IMR-90 (cell line): ENCODE measurements around the gene TBCD. TPM values are rescaled to one million over a fixed set of nuclear protein-coding genes. Genes with fewer than 3 reads are reported as not detected.

Experiments used
- ATAC-seq: fragments of 200-7000 bp; cut with Tn5 transposase; 2 replicates; pipeline ENCODE4 v1.9.1; 2020; ENCODE audit warnings: low read depth, mild to moderate bottlenecking, moderate library complexity
- BruUV-seq: library from RNA; stranded (reverse); fragments of 400-500 nt; replicated peaks from 2 replicates; lab custom pipeline; 2021; lab: Mats Ljungman, UMichigan
- CTCF ChIA-PET: fragments of 300-600 bp; formaldehyde crosslinking; extraction: SDS; loops from one replicate; lab custom pipeline; 2021; ENCODE audit warnings: antibody characterized with exemption; lab: Yijun Ruan, JAX
- POLR2A ChIA-PET: fragments of 300-600 bp; sonication (Branson Sonifier 250); formaldehyde crosslinking; loops from one replicate; lab custom pipeline; 2022; ENCODE audit warnings: antibody characterized with exemption; ENCODE audit not compliant: unreplicated experiment; lab: Charles Lee
- DNase-seq: peaks from one replicate; pipeline ENCODE4 v3.0.0; 2013
- H2AFZ ChIP-seq: replicated peaks from 2 replicates; pipeline ENCODE3; 2013; ENCODE audit warnings: low read length, mild to moderate bottlenecking; ENCODE audit not compliant: poor library complexity
- H2AK5ac ChIP-seq: 2 replicates; pipeline ENCODE4 v1.6.1; 2013; ENCODE audit warnings: low read depth, low read length, inconsistent platforms
- H2AK9ac ChIP-seq: replicated peaks from 2 replicates; pipeline ENCODE3; 2013; ENCODE audit warnings: mild to moderate bottlenecking, low read depth, low read length, moderate library complexity; ENCODE audit not compliant: poor library complexity
- H2BK120ac ChIP-seq: 2 replicates; pipeline ENCODE4 v1.6.1; 2013; ENCODE audit warnings: low read depth, low read length, inconsistent platforms
- H2BK15ac ChIP-seq: 3 replicates; pipeline ENCODE4 v1.6.1; 2013; ENCODE audit warnings: low read depth, low read length, inconsistent platforms
- H2BK20ac ChIP-seq: 2 replicates; pipeline ENCODE4 v1.6.1; 2013; ENCODE audit warnings: low read depth, mild to moderate bottlenecking, inconsistent platforms, low read length, moderate library complexity
- H2BK5ac ChIP-seq: 2 replicates; pipeline ENCODE4 v1.6.1; 2013; ENCODE audit warnings: mild to moderate bottlenecking, low read depth, low read length, inconsistent platforms; ENCODE audit not compliant: poor library complexity, severe bottlenecking
- H3K14ac ChIP-seq: replicated peaks from 2 replicates; pipeline ENCODE4 v1.6.1; 2013; ENCODE audit warnings: low read depth, low read length, inconsistent platforms
- H3K18ac ChIP-seq: 2 replicates; pipeline ENCODE4 v1.6.1; 2013; ENCODE audit warnings: low read depth, low read length, control low read depth
- H3K23ac ChIP-seq: 2 replicates; pipeline ENCODE4 v1.6.1; 2013; ENCODE audit warnings: low read depth, low read length, inconsistent platforms
- H3K27ac ChIP-seq: 2 replicates; pipeline ENCODE4 v1.5.1; 2013; ENCODE audit warnings: mild to moderate bottlenecking, control low read depth, low read length; ENCODE audit not compliant: insufficient read depth
- H3K27me3 ChIP-seq: 2 replicates; pipeline ENCODE4 v1.6.1; 2013; ENCODE audit warnings: low read length; ENCODE audit not compliant: control insufficient read depth, insufficient read depth
- H3K36me3 ChIP-seq: 2 replicates; pipeline ENCODE4 v1.6.1; 2013; ENCODE audit warnings: low read length, mixed read lengths; ENCODE audit not compliant: control insufficient read depth, insufficient read depth
- H3K4ac ChIP-seq: 2 replicates; pipeline ENCODE4 v1.6.1; 2013; ENCODE audit warnings: low read depth, low read length, inconsistent platforms
- H3K4me1 ChIP-seq: 2 replicates; pipeline ENCODE4 v1.6.1; 2013; ENCODE audit warnings: low read length, mixed read lengths; ENCODE audit not compliant: control insufficient read depth, insufficient read depth
- H3K4me2 ChIP-seq: 2 replicates; pipeline ENCODE4 v1.6.1; 2013; ENCODE audit warnings: low read depth, mild to moderate bottlenecking, control low read depth, low read length, moderate library complexity
- H3K4me3 ChIP-seq: 2 replicates; pipeline ENCODE4 v1.5.1; 2013; ENCODE audit warnings: low read depth, mild to moderate bottlenecking, control low read depth, low read length, moderate library complexity; ENCODE audit not compliant: insufficient read depth
- H3K56ac ChIP-seq: 2 replicates; pipeline ENCODE4 v1.6.1; 2013; ENCODE audit warnings: low read length, inconsistent platforms; ENCODE audit not compliant: insufficient read depth; ENCODE audit errors: extremely low read depth
- H3K79me1 ChIP-seq, 2 experiments: 2 replicates each; pipeline ENCODE4 v1.6.1; 2013; ENCODE audit warnings: low read length in 2 of 2, inconsistent platforms in 1 of 2, low read depth in 1 of 2
- H3K9ac ChIP-seq: 2 replicates; pipeline ENCODE4 v1.6.1; 2013; ENCODE audit warnings: low read depth, low read length, control low read depth
- H3K9me1 ChIP-seq: 2 replicates; pipeline ENCODE4 v1.6.1; 2013; ENCODE audit warnings: low read length, inconsistent platforms; ENCODE audit not compliant: insufficient read depth
- H3K9me3 ChIP-seq: 2 replicates; pipeline ENCODE4 v1.6.1; 2013; ENCODE audit warnings: low read length; ENCODE audit not compliant: control insufficient read depth, insufficient read depth
- H4K20me1 ChIP-seq: 2 replicates; pipeline ENCODE4 v1.6.1; 2013; ENCODE audit warnings: low read length, inconsistent platforms; ENCODE audit not compliant: insufficient read depth
- H4K5ac ChIP-seq: 2 replicates; pipeline ENCODE4 v1.6.1; 2013; ENCODE audit warnings: mild to moderate bottlenecking, low read depth, low read length, control low read depth
- H4K8ac ChIP-seq, 2 experiments: 2 replicates each; pipeline ENCODE4 v1.6.1; 2013; ENCODE audit warnings: low read depth in 2 of 2, low read length in 2 of 2, control low read depth in 1 of 2, inconsistent platforms in 1 of 2
- H4K91ac ChIP-seq: 2 replicates; pipeline ENCODE4 v1.6.1; 2013; ENCODE audit warnings: low read depth, low read length, inconsistent platforms; ENCODE audit not compliant: insufficient read depth
- FOS ChIP-seq: fragments of 150-350 bp; IDR thresholded peaks from 2 replicates; pipeline ENCODE4 v1.6.1; 2016; ENCODE audit warnings: low read depth, low read length
- MAZ ChIP-seq: IDR thresholded peaks from 2 replicates; pipeline ENCODE4 v1.6.1; 2012; ENCODE audit warnings: low read depth, mild to moderate bottlenecking, low read length, improper control_type of control experiment, moderate library complexity, borderline replicate concordance
- NFE2L2 ChIP-seq: fragments of 150-350 bp; IDR thresholded peaks from 2 replicates; pipeline ENCODE4 v1.6.1; 2016; ENCODE audit warnings: low read depth, mild to moderate bottlenecking, low read length
- RAD21 ChIP-seq: IDR thresholded peaks from 2 replicates; pipeline ENCODE4 v1.6.1; 2012; ENCODE audit warnings: low read length, improper control_type of control experiment
- RFX5 ChIP-seq: IDR thresholded peaks from 2 replicates; pipeline ENCODE4 v1.8.0; 2012; ENCODE audit warnings: low read depth, mild to moderate bottlenecking, low read length, moderate library complexity
- WGBS, 2 experiments: methylation state at CpG; one replicate each; pipeline versions ENCODE4 v1.1.5 to v1.1.7; 2013; ENCODE audit warnings: missing lambda C conversion rate in 2 of 2; ENCODE audit not compliant: insufficient read length in 1 of 2; ENCODE audit errors: extremely low coverage in 2 of 2; 5-methylcytosine and 5-hydroxymethylcytosine counted together
- dilution Hi-C: fragments of 300-500 bp; cut with HindIII; formaldehyde crosslinking; loops from one replicate; pipeline ENCODE4 v1.14.3; 2018; ENCODE audit warnings: low sequenced_read_pairs; ENCODE audit not compliant: unreplicated experiment
- in situ Hi-C: fragments of 300-500 bp; cut with MboI; formaldehyde crosslinking; loops from 3 replicates; pipeline ENCODE4 v1.14.3; 2019; ENCODE audit warnings: low sequenced_read_pairs, inconsistent platforms, mixed read lengths
- intact Hi-C: fragments of 100-400 bp; cut with micrococcal nuclease; formaldehyde crosslinking; loops from 2 replicates; pipeline ENCODE4 v1.10.0; 2022
- polyA plus RNA-seq, 3 experiments: library from polyadenylated mRNA; depleted of rRNA; stranded (reverse); fragments of >200 nt; gene quantifications; 2 replicates each; pipeline ENCODE4 v1.2.3, GENCODE V29; 2012; ENCODE audit warnings: low replicate concordance in 1 of 3
- total RNA-seq: library from RNA; depleted of rRNA; stranded (reverse); fragments of >200 nt; gene quantifications from 2 replicates; pipeline ENCODE4 v1.2.3, GENCODE V29; 2012
- TF ChIP-seq, protein P1 (sequence below): fragments of 150-350 bp; IDR thresholded peaks from 2 replicates; pipeline ENCODE4 v1.6.1; 2017; ENCODE audit warnings: mild to moderate bottlenecking, antibody characterized with exemption, low read length, low read depth
- TF ChIP-seq, protein P2 (sequence below): conservative IDR thresholded peaks from 2 replicates; pipeline ENCODE4 v1.5.1; 2012; ENCODE audit warnings: mild to moderate bottlenecking, low read depth, low read length, improper control_type of control experiment

The TBCD gene
- total and polyA plus RNA-seq, 2 of the 4 experiments (the other 2 are of a cell fraction): 21.9 to 54.5 TPM

DNA sequence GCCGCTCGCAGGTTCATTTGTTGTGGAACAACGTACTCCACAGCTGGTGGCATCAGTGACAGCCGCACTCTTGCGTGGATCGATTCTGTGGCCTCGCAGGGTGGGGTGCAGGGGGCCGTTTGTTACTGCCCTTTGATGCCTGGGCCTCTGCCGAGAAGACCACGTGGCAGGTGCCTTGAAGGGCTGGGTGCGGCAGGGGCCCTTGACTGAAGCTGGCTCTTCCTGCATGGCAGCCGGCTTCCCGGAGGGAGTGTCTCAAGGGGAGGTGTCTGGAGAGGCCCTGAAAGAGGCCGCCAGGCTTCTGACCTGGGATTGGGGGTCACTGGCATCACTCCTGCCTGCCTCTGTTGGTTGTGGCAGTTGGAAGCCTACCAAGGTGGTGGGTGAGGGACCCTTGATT, 43.8 kb downstream of the TBCD start:
- Histone ChIP-seq H3K9me1 (no peaks in the 10 kb centered on the region; the same call in 1 of the 2 replicates), H2AK5ac (no peak overlapping the region), H2BK120ac (no peak overlapping the region), H2AFZ (no peak overlapping the region), H4K5ac (no peak overlapping the region), H4K91ac (no peak overlapping the region), H3K27me3 (no peaks in the 10 kb centered on the region), H3K4me3 (no peak overlapping the region), H2BK20ac (no peak overlapping the region), H2BK5ac (no peak overlapping the region), H3K14ac (no peak overlapping the region), H3K18ac (no peak overlapping the region), H3K9me3 (no peaks in the 10 kb centered on the region), H4K20me1 (peaks cover 5% of the 10 kb centered on the region), H3K36me3 (peaks cover 4% of the 10 kb centered on the region), H3K27ac (no peak overlapping the region), H3K4me1 (peaks cover 7% of the 10 kb centered on the region), H3K9ac (no peak overlapping the region), H3K4ac (no peak overlapping the region), H2BK15ac (no peak overlapping the region), H3K23ac (no peak overlapping the region), H3K56ac (no peak overlapping the region), H4K8ac (no peak overlapping the region), H3K79me1 (peaks cover 6 to 58% of the 10 kb centered on the region in 2 experiments), H2AK9ac (peak overlapping the region; percentile 63), H3K4me2 (no peak overlapping the region)
- no peak for DNase-seq
- 92% methylated on average over 5 of the region's 14 CpGs; no CpG with 5 or more reads in 1 of the 2 experiments for WGBS, 2 experiments
- CTCF ChIA-PET: no interaction called here
- dilution Hi-C loops: no loop called here
- intact Hi-C loops: no loop called here
- ATAC-seq: no peak
- no TSS peak for BruUV-seq
- in situ Hi-C loops: no loop called here
- POLR2A ChIA-PET: no interaction called here
- TF ChIP-seq RFX5: no peak
- no peak for TF ChIP-seq FOS
- no peak for TF ChIP-seq RAD21
- TF ChIP-seq MAZ: no peak
- no peak for TF ChIP-seq NFE2L2
- TF ChIP-seq, protein P1, sequence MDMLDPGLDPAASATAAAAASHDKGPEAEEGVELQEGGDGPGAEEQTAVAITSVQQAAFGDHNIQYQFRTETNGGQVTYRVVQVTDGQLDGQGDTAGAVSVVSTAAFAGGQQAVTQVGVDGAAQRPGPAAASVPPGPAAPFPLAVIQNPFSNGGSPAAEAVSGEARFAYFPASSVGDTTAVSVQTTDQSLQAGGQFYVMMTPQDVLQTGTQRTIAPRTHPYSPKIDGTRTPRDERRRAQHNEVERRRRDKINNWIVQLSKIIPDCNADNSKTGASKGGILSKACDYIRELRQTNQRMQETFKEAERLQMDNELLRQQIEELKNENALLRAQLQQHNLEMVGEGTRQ: no peak
- TF ChIP-seq, protein P2, sequence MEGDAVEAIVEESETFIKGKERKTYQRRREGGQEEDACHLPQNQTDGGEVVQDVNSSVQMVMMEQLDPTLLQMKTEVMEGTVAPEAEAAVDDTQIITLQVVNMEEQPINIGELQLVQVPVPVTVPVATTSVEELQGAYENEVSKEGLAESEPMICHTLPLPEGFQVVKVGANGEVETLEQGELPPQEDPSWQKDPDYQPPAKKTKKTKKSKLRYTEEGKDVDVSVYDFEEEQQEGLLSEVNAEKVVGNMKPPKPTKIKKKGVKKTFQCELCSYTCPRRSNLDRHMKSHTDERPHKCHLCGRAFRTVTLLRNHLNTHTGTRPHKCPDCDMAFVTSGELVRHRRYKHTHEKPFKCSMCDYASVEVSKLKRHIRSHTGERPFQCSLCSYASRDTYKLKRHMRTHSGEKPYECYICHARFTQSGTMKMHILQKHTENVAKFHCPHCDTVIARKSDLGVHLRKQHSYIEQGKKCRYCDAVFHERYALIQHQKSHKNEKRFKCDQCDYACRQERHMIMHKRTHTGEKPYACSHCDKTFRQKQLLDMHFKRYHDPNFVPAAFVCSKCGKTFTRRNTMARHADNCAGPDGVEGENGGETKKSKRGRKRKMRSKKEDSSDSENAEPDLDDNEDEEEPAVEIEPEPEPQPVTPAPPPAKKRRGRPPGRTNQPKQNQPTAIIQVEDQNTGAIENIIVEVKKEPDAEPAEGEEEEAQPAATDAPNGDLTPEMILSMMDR: no peak
